Mammary epithelial cell (primary cell): ENCODE results near the gene ITGBL1.

ENCODE experiments used
- EZH2 ChIP-seq: IDR thresholded peaks from 2 replicates; pipeline ENCODE4 v1.6.1; 2012; ENCODE audit warnings: low read length, inconsistent platforms, borderline replicate concordance
- TF ChIP-seq, protein P1 (sequence below), 2 donors: IDR thresholded peaks in 1 of 2; conservative IDR thresholded peaks in 1 of 2; 2 replicates each; pipeline ENCODE4 v1.5.1; 2011 to 2012; ENCODE audit warnings: inconsistent platforms in 2 of 2, low read length in 2 of 2, mild to moderate bottlenecking in 2 of 2, control low read depth in 1 of 2, low read depth in 1 of 2; ENCODE audit not compliant: insufficient read depth in 1 of 2; ENCODE audit errors: extremely low read depth in 1 of 2

DNA sequence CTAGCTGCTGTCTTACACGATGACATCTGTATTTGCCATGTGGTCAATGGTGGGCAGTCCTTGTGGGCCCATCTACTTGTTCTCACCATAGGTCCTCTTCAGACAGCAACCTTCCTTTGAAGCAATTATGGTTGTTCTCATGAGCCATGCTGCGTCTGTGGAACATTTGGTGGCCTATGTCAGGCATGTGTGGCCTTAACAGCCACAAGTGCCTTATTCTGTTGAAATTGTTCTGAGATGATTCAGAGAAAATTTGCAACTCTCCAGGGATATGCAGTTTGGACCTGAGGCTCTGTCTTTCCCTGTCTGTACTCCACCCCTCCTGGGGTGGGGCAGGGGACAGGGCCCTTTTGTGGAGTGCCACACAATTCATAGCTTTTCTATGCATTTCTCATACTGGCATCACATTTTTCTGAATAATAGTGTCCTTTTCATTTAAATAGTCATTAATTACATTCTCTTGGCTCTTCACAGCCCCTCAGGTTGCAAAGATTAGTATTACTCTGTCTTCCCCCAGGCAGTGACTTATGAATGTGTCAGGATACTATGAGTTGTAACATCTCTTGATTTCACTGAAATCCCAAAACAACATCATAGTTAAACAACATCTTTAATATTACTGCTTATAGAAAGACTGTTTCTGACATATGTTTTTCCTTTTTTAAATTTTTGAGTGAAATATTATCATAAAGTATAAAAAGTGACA is 102.1 kb downstream of the ITGBL1 start:
- TF ChIP-seq, protein P1, sequence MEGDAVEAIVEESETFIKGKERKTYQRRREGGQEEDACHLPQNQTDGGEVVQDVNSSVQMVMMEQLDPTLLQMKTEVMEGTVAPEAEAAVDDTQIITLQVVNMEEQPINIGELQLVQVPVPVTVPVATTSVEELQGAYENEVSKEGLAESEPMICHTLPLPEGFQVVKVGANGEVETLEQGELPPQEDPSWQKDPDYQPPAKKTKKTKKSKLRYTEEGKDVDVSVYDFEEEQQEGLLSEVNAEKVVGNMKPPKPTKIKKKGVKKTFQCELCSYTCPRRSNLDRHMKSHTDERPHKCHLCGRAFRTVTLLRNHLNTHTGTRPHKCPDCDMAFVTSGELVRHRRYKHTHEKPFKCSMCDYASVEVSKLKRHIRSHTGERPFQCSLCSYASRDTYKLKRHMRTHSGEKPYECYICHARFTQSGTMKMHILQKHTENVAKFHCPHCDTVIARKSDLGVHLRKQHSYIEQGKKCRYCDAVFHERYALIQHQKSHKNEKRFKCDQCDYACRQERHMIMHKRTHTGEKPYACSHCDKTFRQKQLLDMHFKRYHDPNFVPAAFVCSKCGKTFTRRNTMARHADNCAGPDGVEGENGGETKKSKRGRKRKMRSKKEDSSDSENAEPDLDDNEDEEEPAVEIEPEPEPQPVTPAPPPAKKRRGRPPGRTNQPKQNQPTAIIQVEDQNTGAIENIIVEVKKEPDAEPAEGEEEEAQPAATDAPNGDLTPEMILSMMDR (conservative IDR thresholded peaks at IDR 0.05 in 1 of 2, IDR thresholded peaks at IDR 0.05 in 1 of 2; ENCODE audit: extremely low read depth in 1 of 2, insufficient read depth in 1 of 2, low read depth in 1 of 2, low read length in 2 of 2) = no peak
- no peak for TF ChIP-seq EZH2
